IMR-90 (cell line): ENCODE results near the gene RNASEH2B. TPM values are rescaled to one million over a fixed set of nuclear protein-coding genes. Genes with fewer than 3 reads are reported as not detected.

Source experiments
- ATAC-seq: fragments of 200-7000 bp; cut with Tn5 transposase; 2 replicates; pipeline ENCODE4 v1.9.1; 2020; ENCODE audit warnings: low read depth, mild to moderate bottlenecking, moderate library complexity
- BruUV-seq: library from RNA; stranded (reverse); fragments of 400-500 nt; replicated peaks from 2 replicates; lab custom pipeline; 2021; lab: Mats Ljungman, UMichigan
- CTCF ChIA-PET: fragments of 300-600 bp; formaldehyde crosslinking; extraction: SDS; loops from one replicate; lab custom pipeline; 2021; ENCODE audit warnings: antibody characterized with exemption; lab: Yijun Ruan, JAX
- POLR2A ChIA-PET: fragments of 300-600 bp; sonication (Branson Sonifier 250); formaldehyde crosslinking; loops from one replicate; lab custom pipeline; 2022; ENCODE audit warnings: antibody characterized with exemption; ENCODE audit not compliant: unreplicated experiment; lab: Charles Lee
- DNase-seq: peaks from one replicate; pipeline ENCODE4 v3.0.0; 2013
- H2AFZ ChIP-seq: replicated peaks from 2 replicates; pipeline ENCODE3; 2013; ENCODE audit warnings: low read length, mild to moderate bottlenecking; ENCODE audit not compliant: poor library complexity
- H2AK5ac ChIP-seq: 2 replicates; pipeline ENCODE4 v1.6.1; 2013; ENCODE audit warnings: low read depth, low read length, inconsistent platforms
- H2AK9ac ChIP-seq: replicated peaks from 2 replicates; pipeline ENCODE3; 2013; ENCODE audit warnings: mild to moderate bottlenecking, low read depth, low read length, moderate library complexity; ENCODE audit not compliant: poor library complexity
- H2BK120ac ChIP-seq: 2 replicates; pipeline ENCODE4 v1.6.1; 2013; ENCODE audit warnings: low read depth, low read length, inconsistent platforms
- H2BK15ac ChIP-seq: 3 replicates; pipeline ENCODE4 v1.6.1; 2013; ENCODE audit warnings: low read depth, low read length, inconsistent platforms
- H2BK20ac ChIP-seq: 2 replicates; pipeline ENCODE4 v1.6.1; 2013; ENCODE audit warnings: low read depth, mild to moderate bottlenecking, inconsistent platforms, low read length, moderate library complexity
- H2BK5ac ChIP-seq: 2 replicates; pipeline ENCODE4 v1.6.1; 2013; ENCODE audit warnings: mild to moderate bottlenecking, low read depth, low read length, inconsistent platforms; ENCODE audit not compliant: poor library complexity, severe bottlenecking
- H3K14ac ChIP-seq: replicated peaks from 2 replicates; pipeline ENCODE4 v1.6.1; 2013; ENCODE audit warnings: low read depth, low read length, inconsistent platforms
- H3K18ac ChIP-seq: 2 replicates; pipeline ENCODE4 v1.6.1; 2013; ENCODE audit warnings: low read depth, low read length, control low read depth
- H3K23ac ChIP-seq: 2 replicates; pipeline ENCODE4 v1.6.1; 2013; ENCODE audit warnings: low read depth, low read length, inconsistent platforms
- H3K27ac ChIP-seq: 2 replicates; pipeline ENCODE4 v1.5.1; 2013; ENCODE audit warnings: mild to moderate bottlenecking, control low read depth, low read length; ENCODE audit not compliant: insufficient read depth
- H3K27me3 ChIP-seq: 2 replicates; pipeline ENCODE4 v1.6.1; 2013; ENCODE audit warnings: low read length; ENCODE audit not compliant: control insufficient read depth, insufficient read depth
- H3K36me3 ChIP-seq: 2 replicates; pipeline ENCODE4 v1.6.1; 2013; ENCODE audit warnings: low read length, mixed read lengths; ENCODE audit not compliant: control insufficient read depth, insufficient read depth
- H3K4ac ChIP-seq: 2 replicates; pipeline ENCODE4 v1.6.1; 2013; ENCODE audit warnings: low read depth, low read length, inconsistent platforms
- H3K4me1 ChIP-seq: 2 replicates; pipeline ENCODE4 v1.6.1; 2013; ENCODE audit warnings: low read length, mixed read lengths; ENCODE audit not compliant: control insufficient read depth, insufficient read depth
- H3K4me2 ChIP-seq: 2 replicates; pipeline ENCODE4 v1.6.1; 2013; ENCODE audit warnings: low read depth, mild to moderate bottlenecking, control low read depth, low read length, moderate library complexity
- H3K4me3 ChIP-seq: 2 replicates; pipeline ENCODE4 v1.5.1; 2013; ENCODE audit warnings: low read depth, mild to moderate bottlenecking, control low read depth, low read length, moderate library complexity; ENCODE audit not compliant: insufficient read depth
- H3K56ac ChIP-seq: 2 replicates; pipeline ENCODE4 v1.6.1; 2013; ENCODE audit warnings: low read length, inconsistent platforms; ENCODE audit not compliant: insufficient read depth; ENCODE audit errors: extremely low read depth
- H3K79me1 ChIP-seq, 2 experiments: 2 replicates each; pipeline ENCODE4 v1.6.1; 2013; ENCODE audit warnings: low read length in 2 of 2, inconsistent platforms in 1 of 2, low read depth in 1 of 2
- H3K9ac ChIP-seq: 2 replicates; pipeline ENCODE4 v1.6.1; 2013; ENCODE audit warnings: low read depth, low read length, control low read depth
- H3K9me1 ChIP-seq: 2 replicates; pipeline ENCODE4 v1.6.1; 2013; ENCODE audit warnings: low read length, inconsistent platforms; ENCODE audit not compliant: insufficient read depth
- H3K9me3 ChIP-seq: 2 replicates; pipeline ENCODE4 v1.6.1; 2013; ENCODE audit warnings: low read length; ENCODE audit not compliant: control insufficient read depth, insufficient read depth
- H4K20me1 ChIP-seq: 2 replicates; pipeline ENCODE4 v1.6.1; 2013; ENCODE audit warnings: low read length, inconsistent platforms; ENCODE audit not compliant: insufficient read depth
- H4K5ac ChIP-seq: 2 replicates; pipeline ENCODE4 v1.6.1; 2013; ENCODE audit warnings: mild to moderate bottlenecking, low read depth, low read length, control low read depth
- H4K8ac ChIP-seq, 2 experiments: 2 replicates each; pipeline ENCODE4 v1.6.1; 2013; ENCODE audit warnings: low read depth in 2 of 2, low read length in 2 of 2, control low read depth in 1 of 2, inconsistent platforms in 1 of 2
- H4K91ac ChIP-seq: 2 replicates; pipeline ENCODE4 v1.6.1; 2013; ENCODE audit warnings: low read depth, low read length, inconsistent platforms; ENCODE audit not compliant: insufficient read depth
- BHLHE40 ChIP-seq: fragments of 150-350 bp; IDR thresholded peaks from 2 replicates; pipeline ENCODE4 v1.6.1; 2016; ENCODE audit warnings: mild to moderate bottlenecking, low read depth, low read length
- CHD1 ChIP-seq: IDR thresholded peaks from 2 replicates; pipeline ENCODE4 v1.6.1; 2012; ENCODE audit warnings: low read depth, low read length, improper control_type of control experiment
- FOS ChIP-seq: fragments of 150-350 bp; IDR thresholded peaks from 2 replicates; pipeline ENCODE4 v1.6.1; 2016; ENCODE audit warnings: low read depth, low read length
- MAZ ChIP-seq: IDR thresholded peaks from 2 replicates; pipeline ENCODE4 v1.6.1; 2012; ENCODE audit warnings: low read depth, mild to moderate bottlenecking, low read length, improper control_type of control experiment, moderate library complexity, borderline replicate concordance
- NFE2L2 ChIP-seq: fragments of 150-350 bp; IDR thresholded peaks from 2 replicates; pipeline ENCODE4 v1.6.1; 2016; ENCODE audit warnings: low read depth, mild to moderate bottlenecking, low read length
- POLR2A ChIP-seq: IDR thresholded peaks from 2 replicates; pipeline ENCODE4 v1.6.1; 2012; ENCODE audit warnings: mild to moderate bottlenecking, low read depth, low read length
- RAD21 ChIP-seq: IDR thresholded peaks from 2 replicates; pipeline ENCODE4 v1.6.1; 2012; ENCODE audit warnings: low read length, improper control_type of control experiment
- RFX5 ChIP-seq: IDR thresholded peaks from 2 replicates; pipeline ENCODE4 v1.8.0; 2012; ENCODE audit warnings: low read depth, mild to moderate bottlenecking, low read length, moderate library complexity
- WGBS, 2 experiments: methylation state at CpG; one replicate each; pipeline versions ENCODE4 v1.1.5 to v1.1.7; 2013; ENCODE audit warnings: missing lambda C conversion rate in 2 of 2; ENCODE audit not compliant: insufficient read length in 1 of 2; ENCODE audit errors: extremely low coverage in 2 of 2; 5-methylcytosine and 5-hydroxymethylcytosine counted together
- dilution Hi-C: fragments of 300-500 bp; cut with HindIII; formaldehyde crosslinking; loops from one replicate; pipeline ENCODE4 v1.14.3; 2018; ENCODE audit warnings: low sequenced_read_pairs; ENCODE audit not compliant: unreplicated experiment
- in situ Hi-C: fragments of 300-500 bp; cut with MboI; formaldehyde crosslinking; loops from 3 replicates; pipeline ENCODE4 v1.14.3; 2019; ENCODE audit warnings: low sequenced_read_pairs, inconsistent platforms, mixed read lengths
- intact Hi-C: fragments of 100-400 bp; cut with micrococcal nuclease; formaldehyde crosslinking; loops from 2 replicates; pipeline ENCODE4 v1.10.0; 2022
- polyA plus RNA-seq, 3 experiments: library from polyadenylated mRNA; depleted of rRNA; stranded (reverse); fragments of >200 nt; gene quantifications; 2 replicates each; pipeline ENCODE4 v1.2.3, GENCODE V29; 2012; ENCODE audit warnings: low replicate concordance in 1 of 3
- total RNA-seq: library from RNA; depleted of rRNA; stranded (reverse); fragments of >200 nt; gene quantifications from 2 replicates; pipeline ENCODE4 v1.2.3, GENCODE V29; 2012
- TF ChIP-seq, protein P1 (sequence below): fragments of 150-350 bp; IDR thresholded peaks from 2 replicates; pipeline ENCODE4 v1.6.1; 2016; ENCODE audit warnings: low read depth, mild to moderate bottlenecking, low read length, moderate library complexity, borderline replicate concordance

Gene RNASEH2B
- total and polyA plus RNA-seq, 2 of the 4 experiments (the other 2 are of a cell fraction), result 11.2 to 14.2 TPM

DNA sequence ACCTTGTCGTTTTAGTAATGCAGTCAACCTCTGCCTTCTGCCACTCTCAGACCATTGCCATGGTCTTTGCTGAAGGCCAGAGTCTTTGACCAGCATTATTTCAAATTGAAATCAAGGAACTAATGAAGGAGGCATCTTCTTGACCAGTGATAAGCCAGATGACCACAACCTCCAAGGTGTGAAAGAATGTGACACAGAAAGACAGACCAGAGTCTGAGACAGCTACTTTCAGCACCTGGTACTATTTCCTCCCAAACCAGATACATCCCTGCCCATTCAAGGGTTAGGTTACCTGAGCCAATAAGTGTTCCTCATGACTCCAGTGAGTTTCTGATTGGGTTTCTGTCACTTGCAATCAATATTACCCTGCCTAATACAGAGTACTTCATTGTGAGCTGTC, 20.3 kb upstream of the RNASEH2B start:
- no TSS peak for BruUV-seq
- Histone ChIP-seq H2BK20ac (no peak overlapping the region), H3K79me1 (no peaks in the 10 kb centered on the region), H3K9ac (no peak overlapping the region), H3K4me1 (no peaks in the 10 kb centered on the region), H3K4me2 (no peak overlapping the region), H4K8ac (no peak overlapping the region), H3K4me3 (no peak overlapping the region), H3K56ac (no peak overlapping the region), H3K27me3 (peaks cover 12% of the 10 kb centered on the region), H3K9me1 (no peaks in the 10 kb centered on the region), H3K18ac (no peak overlapping the region), H4K91ac (no peak overlapping the region), H2BK120ac (no peak overlapping the region), H3K23ac (no peak overlapping the region), H3K27ac (no peak overlapping the region), H2AK5ac (no peak overlapping the region), H3K9me3 (no peaks in the 10 kb centered on the region), H3K36me3 (no peaks in the 10 kb centered on the region), H2BK5ac (no peak overlapping the region), H4K5ac (no peak overlapping the region), H3K4ac (no peak overlapping the region), H2AK9ac (no peak overlapping the region), H2BK15ac (no peak overlapping the region), H4K20me1 (no peaks in the 10 kb centered on the region), H3K14ac (no peak overlapping the region), H2AFZ (no peak overlapping the region)
- CTCF ChIA-PET, result no interaction called here
- 60% methylated on average over 1 of the region's 1 CpG; no CpG with 5 or more reads in 1 of the 2 experiments for WGBS, 2 experiments
- TF ChIP-seq MAZ (no peak), RFX5 (no peak), NFE2L2 (no peak), RAD21 (no peak), FOS (no peak), POLR2A (no peak), CHD1 (no peak), BHLHE40 (no peak)
- TF ChIP-seq, protein P1, sequence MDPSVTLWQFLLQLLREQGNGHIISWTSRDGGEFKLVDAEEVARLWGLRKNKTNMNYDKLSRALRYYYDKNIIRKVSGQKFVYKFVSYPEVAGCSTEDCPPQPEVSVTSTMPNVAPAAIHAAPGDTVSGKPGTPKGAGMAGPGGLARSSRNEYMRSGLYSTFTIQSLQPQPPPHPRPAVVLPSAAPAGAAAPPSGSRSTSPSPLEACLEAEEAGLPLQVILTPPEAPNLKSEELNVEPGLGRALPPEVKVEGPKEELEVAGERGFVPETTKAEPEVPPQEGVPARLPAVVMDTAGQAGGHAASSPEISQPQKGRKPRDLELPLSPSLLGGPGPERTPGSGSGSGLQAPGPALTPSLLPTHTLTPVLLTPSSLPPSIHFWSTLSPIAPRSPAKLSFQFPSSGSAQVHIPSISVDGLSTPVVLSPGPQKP, result no peak
- in situ Hi-C loops, result no loop called here
- DNase-seq, result no peak
- dilution Hi-C loops, result no loop called here
- POLR2A ChIA-PET, result interaction anchor here (0.5 to 0.6 kb wide), 2 partner anchors 8 to 1298 kb away, joined by 5 read pairs; no protein-coding TSS in a partner anchor
- ATAC-seq, result no peak
- intact Hi-C loops, result no loop called here
